Vagina (tissue), 2 donors: ENCODE measurements around the gene HAO1.

Experiments used
- CTCF ChIP-seq, 3 experiments: fragments of 450-650 bp in 2 of 3; fragments of 200-600 bp in 1 of 3; sonication (generic) in 1 of 3; IDR thresholded peaks; one replicate each; pipeline ENCODE4 v1.5.1; 2017 to 2019; ENCODE audit warnings: antibody characterized with exemption in 3 of 3, mild to moderate bottlenecking in 2 of 3, moderate library complexity in 2 of 3
- POLR2A ChIP-seq, 2 donors: fragments of 450-650 bp; IDR thresholded peaks; one replicate each; pipeline ENCODE4 v1.6.1; 2017; ENCODE audit warnings: antibody characterized with exemption in 2 of 2, mild to moderate bottlenecking in 2 of 2, moderate library complexity in 2 of 2
- POLR2AphosphoS5 ChIP-seq, 2 donors: sonication (generic); formaldehyde crosslinking; IDR thresholded peaks; one replicate each; pipeline ENCODE4 v1.9.0; 2017; ENCODE audit warnings: antibody characterized with exemption in 2 of 2, mild to moderate bottlenecking in 2 of 2, low read depth in 1 of 2; ENCODE audit not compliant: insufficient read depth in 1 of 2

GRCh38 chr20:7848351-7848750, 91.9 kb downstream of the HAO1 start:
- TF ChIP-seq POLR2A (IDR thresholded peaks at IDR 0.05) = no peak
- TF ChIP-seq POLR2AphosphoS5 (IDR thresholded peaks at IDR 0.05; ENCODE audit: insufficient read depth in 1 of 2, low read depth in 1 of 2) = no peak
- TF ChIP-seq CTCF (IDR thresholded peaks at IDR 0.05) = no peak
